ENCODE measurements around the gene CACNB4.

Gene CACNB4

GRCh38 chr2:151972241-151973012 is 126.4 kb downstream of the CACNB4 start:
- no peak for TF ChIP-seq EZH2 (IDR thresholded peaks at IDR 0.05; ENCODE audit: borderline replicate concordance, low read length)
- TF ChIP-seq, protein P1, sequence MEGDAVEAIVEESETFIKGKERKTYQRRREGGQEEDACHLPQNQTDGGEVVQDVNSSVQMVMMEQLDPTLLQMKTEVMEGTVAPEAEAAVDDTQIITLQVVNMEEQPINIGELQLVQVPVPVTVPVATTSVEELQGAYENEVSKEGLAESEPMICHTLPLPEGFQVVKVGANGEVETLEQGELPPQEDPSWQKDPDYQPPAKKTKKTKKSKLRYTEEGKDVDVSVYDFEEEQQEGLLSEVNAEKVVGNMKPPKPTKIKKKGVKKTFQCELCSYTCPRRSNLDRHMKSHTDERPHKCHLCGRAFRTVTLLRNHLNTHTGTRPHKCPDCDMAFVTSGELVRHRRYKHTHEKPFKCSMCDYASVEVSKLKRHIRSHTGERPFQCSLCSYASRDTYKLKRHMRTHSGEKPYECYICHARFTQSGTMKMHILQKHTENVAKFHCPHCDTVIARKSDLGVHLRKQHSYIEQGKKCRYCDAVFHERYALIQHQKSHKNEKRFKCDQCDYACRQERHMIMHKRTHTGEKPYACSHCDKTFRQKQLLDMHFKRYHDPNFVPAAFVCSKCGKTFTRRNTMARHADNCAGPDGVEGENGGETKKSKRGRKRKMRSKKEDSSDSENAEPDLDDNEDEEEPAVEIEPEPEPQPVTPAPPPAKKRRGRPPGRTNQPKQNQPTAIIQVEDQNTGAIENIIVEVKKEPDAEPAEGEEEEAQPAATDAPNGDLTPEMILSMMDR (IDR thresholded peaks at IDR 0.05; ENCODE audit: low read length), result no peak
- H3K4me1 ChIP-seq (ENCODE audit: insufficient read depth, low read length, severe bottlenecking), result no peaks in the 10 kb centered on the region
- no peaks in the 10 kb centered on the region for H3K36me3 ChIP-seq (ENCODE audit: insufficient read depth, low read length)
- H3K4me3 ChIP-seq (ENCODE audit: low read depth, low read length, poor library complexity, severe bottlenecking), result no peak overlapping the region
- H3F3A ChIP-seq (ENCODE audit: insufficient read depth, low read length), result no peaks in the 10 kb centered on the region
- no peak overlapping the region for H2AFZ ChIP-seq (ENCODE audit: low read length)
- H3K9me2 ChIP-seq (ENCODE audit: low read depth, low read length), result no peaks in the 10 kb centered on the region
- H3K9ac ChIP-seq (ENCODE audit: low read length), result no peak overlapping the region
- no peaks in the 10 kb centered on the region for H4K20me1 ChIP-seq (ENCODE audit: insufficient read depth, low read length)
- H3K27me3 ChIP-seq (ENCODE audit: insufficient read depth, low read length), result no peaks in the 10 kb centered on the region
- H3K79me2 ChIP-seq (ENCODE audit: insufficient read depth, low read length), result no peaks in the 10 kb centered on the region
- no peak overlapping the region for H3K4me2 ChIP-seq (ENCODE audit: low read length)
- H3K9me3 ChIP-seq (ENCODE audit: low read length), result no peaks in the 10 kb centered on the region
- H3K27ac ChIP-seq (ENCODE audit: low read depth, low read length, poor library complexity, severe bottlenecking), result no peak overlapping the region

GRCh38 chr2:151971301-151972051 is 127.4 kb downstream of the CACNB4 start:
- no peak overlapping the region for H2AFZ ChIP-seq (ENCODE audit: low read length)
- H3K9me3 ChIP-seq (ENCODE audit: low read length), result no peaks in the 10 kb centered on the region
- H3K27ac ChIP-seq (ENCODE audit: low read depth, low read length, poor library complexity, severe bottlenecking), result no peak overlapping the region
- H3K9ac ChIP-seq (ENCODE audit: low read length), result no peak overlapping the region
- no peaks in the 10 kb centered on the region for H3K9me2 ChIP-seq (ENCODE audit: low read depth, low read length)
- H3K4me2 ChIP-seq (ENCODE audit: low read length), result no peak overlapping the region
- no peaks in the 10 kb centered on the region for H3K27me3 ChIP-seq (ENCODE audit: insufficient read depth, low read length)
- no peaks in the 10 kb centered on the region for H3K4me1 ChIP-seq (ENCODE audit: insufficient read depth, low read length, severe bottlenecking)
- no peaks in the 10 kb centered on the region for H4K20me1 ChIP-seq (ENCODE audit: insufficient read depth, low read length)
- no peaks in the 10 kb centered on the region for H3K36me3 ChIP-seq (ENCODE audit: insufficient read depth, low read length)
- no peaks in the 10 kb centered on the region for H3K79me2 ChIP-seq (ENCODE audit: insufficient read depth, low read length)
- H3K4me3 ChIP-seq (ENCODE audit: low read depth, low read length, poor library complexity, severe bottlenecking), result no peak overlapping the region
- no peaks in the 10 kb centered on the region for H3F3A ChIP-seq (ENCODE audit: insufficient read depth, low read length)
- TF ChIP-seq, protein P1 (IDR thresholded peaks at IDR 0.05; ENCODE audit: low read length), result no peak
- no peak for TF ChIP-seq EZH2 (IDR thresholded peaks at IDR 0.05; ENCODE audit: borderline replicate concordance, low read length)

- Histone ChIP-seq H3K9me2 (ENCODE audit: low read depth, low read length) (no peaks in the 10 kb centered on the region), H3K4me3 (ENCODE audit: low read depth, low read length, poor library complexity, severe bottlenecking) (no peak overlapping the region), H2AFZ (ENCODE audit: low read length) (no peak overlapping the region), H3K9ac (ENCODE audit: low read length) (no peak overlapping the region), H3K4me1 (ENCODE audit: insufficient read depth, low read length, severe bottlenecking) (no peaks in the 10 kb centered on the region), H3K27ac (ENCODE audit: low read depth, low read length, poor library complexity, severe bottlenecking) (no peak overlapping the region), H3K79me2 (ENCODE audit: insufficient read depth, low read length) (no peaks in the 10 kb centered on the region), H3K36me3 (ENCODE audit: insufficient read depth, low read length) (no peaks in the 10 kb centered on the region), H3F3A (ENCODE audit: insufficient read depth, low read length) (no peaks in the 10 kb centered on the region), H3K27me3 (ENCODE audit: insufficient read depth, low read length) (no peaks in the 10 kb centered on the region), H4K20me1 (ENCODE audit: insufficient read depth, low read length) (no peaks in the 10 kb centered on the region), H3K9me3 (ENCODE audit: low read length) (no peaks in the 10 kb centered on the region), H3K4me2 (ENCODE audit: low read length) (no peak overlapping the region)
- TF ChIP-seq EZH2 (IDR thresholded peaks at IDR 0.05; ENCODE audit: borderline replicate concordance, low read length), result no peak
- TF ChIP-seq, protein P1 (IDR thresholded peaks at IDR 0.05; ENCODE audit: low read length), result no peak
These were observed 129.9 kb downstream of the CACNB4 start for GRCh38 chr2:151968770-151969470.
